Ishikawa (cell line): Measurements from ENCODE around the gene HNRNPC.

ENCODE experiments used
- CREB1 ChIP-seq: IDR thresholded peaks from 2 replicates; pipeline ENCODE4 v1.6.1; 2012; ENCODE audit warnings: low read depth
- EGR1 ChIP-seq: IDR thresholded peaks from 2 replicates; pipeline ENCODE4 v1.6.1; 2012
- EP300 ChIP-seq: IDR thresholded peaks from 2 replicates; pipeline ENCODE4 v1.6.1; 2012; ENCODE audit warnings: borderline replicate concordance
- FOXM1 ChIP-seq: IDR thresholded peaks from 2 replicates; pipeline ENCODE4 v1.6.1; 2012; ENCODE audit warnings: low read depth, borderline replicate concordance
- TCF12 ChIP-seq: IDR thresholded peaks from 2 replicates; pipeline ENCODE4 v1.6.1; 2012; ENCODE audit warnings: low read depth
- YY1 ChIP-seq: IDR thresholded peaks from 2 replicates; pipeline ENCODE4 v1.6.1; 2012; ENCODE audit warnings: low read depth
- ZBTB7A ChIP-seq: IDR thresholded peaks from 2 replicates; pipeline ENCODE4 v1.6.1; 2012; ENCODE audit warnings: low read depth
- TF ChIP-seq, protein P1 (sequence below): IDR thresholded peaks from 2 replicates; pipeline ENCODE4 v1.6.1; 2012; ENCODE audit warnings: low read depth, mild to moderate bottlenecking
- TF ChIP-seq, protein P2 (sequence below): IDR thresholded peaks from 2 replicates; pipeline ENCODE4 v1.6.1; 2012

DNA sequence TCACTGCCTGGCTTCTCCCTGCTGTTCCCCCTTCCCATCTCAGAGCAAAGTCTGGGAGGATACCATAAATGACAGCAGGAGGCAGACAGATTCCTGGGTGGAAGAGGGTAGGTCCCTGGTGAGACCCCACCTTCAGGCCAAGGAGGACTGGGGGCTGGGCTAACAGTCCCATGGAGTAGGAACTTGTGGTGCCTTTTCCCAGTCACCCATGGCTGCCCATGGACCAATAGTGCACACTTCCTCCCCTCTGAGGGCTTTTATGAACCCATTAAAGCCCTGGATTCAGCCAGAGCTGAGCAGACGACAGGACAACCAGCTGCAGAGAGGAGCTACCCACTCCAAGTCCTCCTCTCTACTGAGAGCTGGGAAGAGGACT is 76.8 kb downstream of the HNRNPC start:
- no peak for TF ChIP-seq EP300
- no peak for TF ChIP-seq CREB1
- no peak for TF ChIP-seq ZBTB7A
- no peak for TF ChIP-seq TCF12
- TF ChIP-seq, protein P1, sequence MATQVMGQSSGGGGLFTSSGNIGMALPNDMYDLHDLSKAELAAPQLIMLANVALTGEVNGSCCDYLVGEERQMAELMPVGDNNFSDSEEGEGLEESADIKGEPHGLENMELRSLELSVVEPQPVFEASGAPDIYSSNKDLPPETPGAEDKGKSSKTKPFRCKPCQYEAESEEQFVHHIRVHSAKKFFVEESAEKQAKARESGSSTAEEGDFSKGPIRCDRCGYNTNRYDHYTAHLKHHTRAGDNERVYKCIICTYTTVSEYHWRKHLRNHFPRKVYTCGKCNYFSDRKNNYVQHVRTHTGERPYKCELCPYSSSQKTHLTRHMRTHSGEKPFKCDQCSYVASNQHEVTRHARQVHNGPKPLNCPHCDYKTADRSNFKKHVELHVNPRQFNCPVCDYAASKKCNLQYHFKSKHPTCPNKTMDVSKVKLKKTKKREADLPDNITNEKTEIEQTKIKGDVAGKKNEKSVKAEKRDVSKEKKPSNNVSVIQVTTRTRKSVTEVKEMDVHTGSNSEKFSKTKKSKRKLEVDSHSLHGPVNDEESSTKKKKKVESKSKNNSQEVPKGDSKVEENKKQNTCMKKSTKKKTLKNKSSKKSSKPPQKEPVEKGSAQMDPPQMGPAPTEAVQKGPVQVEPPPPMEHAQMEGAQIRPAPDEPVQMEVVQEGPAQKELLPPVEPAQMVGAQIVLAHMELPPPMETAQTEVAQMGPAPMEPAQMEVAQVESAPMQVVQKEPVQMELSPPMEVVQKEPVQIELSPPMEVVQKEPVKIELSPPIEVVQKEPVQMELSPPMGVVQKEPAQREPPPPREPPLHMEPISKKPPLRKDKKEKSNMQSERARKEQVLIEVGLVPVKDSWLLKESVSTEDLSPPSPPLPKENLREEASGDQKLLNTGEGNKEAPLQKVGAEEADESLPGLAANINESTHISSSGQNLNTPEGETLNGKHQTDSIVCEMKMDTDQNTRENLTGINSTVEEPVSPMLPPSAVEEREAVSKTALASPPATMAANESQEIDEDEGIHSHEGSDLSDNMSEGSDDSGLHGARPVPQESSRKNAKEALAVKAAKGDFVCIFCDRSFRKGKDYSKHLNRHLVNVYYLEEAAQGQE, result no peak
- TF ChIP-seq FOXM1, result no peak
- no peak for TF ChIP-seq YY1
- no peak for TF ChIP-seq EGR1
- TF ChIP-seq, protein P2, sequence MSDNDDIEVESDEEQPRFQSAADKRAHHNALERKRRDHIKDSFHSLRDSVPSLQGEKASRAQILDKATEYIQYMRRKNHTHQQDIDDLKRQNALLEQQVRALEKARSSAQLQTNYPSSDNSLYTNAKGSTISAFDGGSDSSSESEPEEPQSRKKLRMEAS, result no peak
